ENCODE results near the gene ZFP14. TPM values are rescaled to one million over a fixed set of nuclear protein-coding genes. Genes with fewer than 3 reads are reported as not detected.

Gene ZFP14
- total RNA-seq (2022; extraction: Qiagen RNA extraction) = 1.4 to 2.6 TPM (median 2.3 TPM) in 5 replicates

DNA sequence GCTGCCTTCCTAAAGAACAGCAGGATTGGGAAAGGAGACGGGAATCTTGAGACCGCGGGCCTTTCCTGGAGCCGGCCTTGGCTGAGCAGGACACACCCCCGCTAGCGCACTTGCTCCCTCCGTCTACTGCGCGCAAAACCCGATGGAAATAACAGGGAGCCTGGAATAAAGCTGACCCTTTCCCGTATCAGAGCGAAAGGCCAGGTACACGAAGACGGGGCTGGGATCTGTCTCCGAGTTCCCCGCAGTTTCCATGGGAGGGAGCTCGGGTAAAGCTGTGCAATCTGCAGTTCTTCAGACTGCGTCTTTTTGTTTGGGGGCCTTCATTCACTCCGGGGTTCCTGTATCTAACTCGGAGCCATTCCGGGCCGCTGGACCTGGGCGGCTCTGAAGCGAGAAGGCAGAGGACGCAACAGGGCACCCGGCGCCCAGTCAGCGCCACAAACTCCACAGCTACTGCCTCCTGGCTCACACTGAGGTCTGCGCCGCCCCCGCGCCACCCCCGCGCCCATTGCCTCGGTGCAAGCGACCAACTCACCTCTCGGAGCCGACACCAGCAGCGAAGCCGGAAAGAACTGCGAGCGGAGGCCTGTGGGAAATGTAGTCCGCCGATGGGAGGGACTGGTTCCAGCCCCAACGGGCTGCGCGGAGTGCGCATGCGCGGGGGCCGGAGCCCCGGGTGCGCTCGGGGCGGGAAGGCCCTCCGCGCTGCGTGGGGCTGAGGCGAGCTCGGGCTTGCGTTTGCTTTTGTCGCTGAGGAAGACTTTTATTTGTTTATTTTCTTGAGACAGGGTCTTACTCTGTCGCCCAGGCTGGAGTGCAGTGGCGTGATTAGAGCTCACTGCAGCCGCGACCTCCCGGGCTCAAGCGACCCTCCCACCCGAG is at the start of gene ZFP14:
ZFP14 (minus strand) TSS at position 577 of the 885 bp plus-strand sequence. CDS start 11,309 bp downstream, outside the sequence.

DNA sequence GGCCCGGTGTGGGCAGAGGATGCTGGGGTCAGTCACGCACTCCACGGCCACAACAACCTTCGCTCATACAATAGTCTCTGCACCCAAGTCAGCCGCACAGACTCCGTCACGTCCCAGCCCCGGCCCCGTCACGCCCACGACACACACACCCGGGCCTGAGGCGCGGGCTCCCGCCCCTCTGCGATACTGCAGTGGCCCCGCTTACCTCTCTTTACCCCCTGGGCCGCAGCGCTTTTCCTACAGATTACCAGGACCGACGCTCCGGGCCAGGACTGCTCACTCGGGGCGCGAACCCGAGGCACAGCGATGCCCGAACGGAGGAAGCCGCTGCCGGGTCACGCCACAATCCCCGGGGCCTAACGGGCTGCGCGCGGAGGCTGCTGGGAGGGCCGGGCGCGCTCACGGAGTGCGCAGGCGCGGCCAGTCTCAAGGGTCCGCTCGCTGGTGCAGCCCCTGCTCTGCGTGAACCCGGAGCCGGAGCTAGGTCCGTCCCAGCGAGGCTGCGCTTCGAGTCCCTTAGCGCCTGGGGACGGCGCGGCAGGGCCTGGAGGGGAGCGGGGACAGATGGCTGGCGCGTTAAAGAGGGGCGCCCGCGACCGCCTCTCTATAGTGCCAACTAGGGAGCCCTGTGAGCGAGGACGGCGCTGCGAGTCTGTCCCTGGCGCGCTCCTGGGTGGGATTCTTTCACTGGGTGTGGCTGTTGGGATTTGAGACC is 39.4 kb upstream of the ZFP14 start, which contains the start of gene ZFP82:
ZFP82 (minus strand) TSS at position 358 of the 715 bp plus-strand sequence. CDS start 8,855 bp downstream, outside the sequence.

Other genes starting within 250 kb of the ZFP14 start
- 1,613 to 2,236 TPM (median 2,124 TPM) in 5 replicates for gene CAPNS1, start 239.1 kb downstream of the ZFP14 start, total RNA-seq (2022; extraction: Qiagen RNA extraction)
- not detected in 5 replicates for gene COX7A1, start 226.8 kb downstream of the ZFP14 start, total RNA-seq (2022; extraction: Qiagen RNA extraction)
- gene ZNF565, start 164.5 kb downstream of the ZFP14 start, total RNA-seq (2022; extraction: Qiagen RNA extraction) = 3.9 to 5.2 TPM (median 4.3 TPM) in 5 replicates
- 105 to 154 TPM (median 113 TPM) in 5 replicates for gene ZNF146, start 164.1 kb downstream of the ZFP14 start, total RNA-seq (2022; extraction: Qiagen RNA extraction)
- 1.5 to 2.0 TPM (median 1.8 TPM) in 5 replicates for gene ZFP82, start 39.4 kb upstream of the ZFP14 start, total RNA-seq (2022; extraction: Qiagen RNA extraction)
- 7.8 to 9.3 TPM (median 8.8 TPM) in 5 replicates for gene ZNF566, start 110.4 kb upstream of the ZFP14 start, total RNA-seq (2022; extraction: Qiagen RNA extraction)
- gene ZNF260, start 149.1 kb upstream of the ZFP14 start, total RNA-seq (2022; extraction: Qiagen RNA extraction) = 4.9 to 11.3 TPM (median 6.8 TPM) in 5 replicates
- 2.1 to 3.2 TPM (median 2.5 TPM) in 5 replicates for gene ZNF529, start 194.1 kb upstream of the ZFP14 start, total RNA-seq (2022; extraction: Qiagen RNA extraction)
- 0.06 to 0.07 TPM in 2 of 5 replicates, not detected in the others for gene ZNF382, start 226.1 kb upstream of the ZFP14 start, total RNA-seq (2022; extraction: Qiagen RNA extraction)

Measured in A549 treated with Mapracorat at 1 μM for 4 hours (cell line).